Measurements from ENCODE around the gene RNF26. TPM values are rescaled to one million over a fixed set of nuclear protein-coding genes. Genes with fewer than 3 reads are reported as not detected.
A peak's percentile ranks its signal among the peaks of the same experiment; 100 is the strongest.

The RNF26 gene
- total and polyA plus RNA-seq, 2 donors (not counting 1 experiment from before 2014, with no cell fraction given), result 7.1 to 22.9 TPM

GRCh38 chr11:119306373-119306890 lies 27.9 kb upstream of the RNF26 start:
- Histone ChIP-seq H2AFZ (ENCODE audit: low read length) (no peak overlapping the region), H3K9me3 (ENCODE audit: control insufficient read depth, insufficient read depth, low read depth, low read length) (no peaks in the 10 kb centered on the region), H3K27ac (ENCODE audit: insufficient read depth, low read length) (peak overlapping the region; percentile 29), H3K4me1 (ENCODE audit: control insufficient read depth, extremely low read depth, insufficient read depth, low read length) (peaks cover 5% of the 10 kb centered on the region), H3K27me3 (ENCODE audit: control insufficient read depth, insufficient read depth, low read length) (no peaks in the 10 kb centered on the region), H3K9ac (ENCODE audit: insufficient read depth, low read length) (no peak overlapping the region), H4K20me1 (ENCODE audit: control insufficient read depth, extremely low read depth, insufficient read depth, low read length) (no peaks in the 10 kb centered on the region), H3K79me2 (ENCODE audit: control insufficient read depth, insufficient read depth, low read length) (no peaks in the 10 kb centered on the region), H3K4me3 (replicated peaks in 1 of 4; ENCODE audit: control extremely low read depth in 1 of 4, insufficient read depth in 1 of 4, low read depth in 3 of 4, low read length in 4 of 4) (no peak overlapping the region), H3K36me3 (ENCODE audit: control insufficient read depth, insufficient read depth, low read length) (peaks cover 8% of the 10 kb centered on the region), H3K4me2 (ENCODE audit: extremely low read depth, insufficient read depth, low read length) (no peak overlapping the region)
- TF ChIP-seq CTCF (conservative IDR thresholded peaks at IDR 0.05 in 1 of 2, IDR thresholded peaks at IDR 0.05 in 1 of 2; ENCODE audit: low read depth in 1 of 2, low read length in 2 of 2), result no peak
- no peak for TF ChIP-seq EZH2 (IDR thresholded peaks at IDR 0.05; ENCODE audit: low read length, missing control alignments)
- DNase-seq (ENCODE audit: low read depth in 2 of 2), result peak; percentile 15 to 27

- Histone ChIP-seq H3K36me3 (ENCODE audit: control insufficient read depth, insufficient read depth, low read length) (peaks cover 8% of the 10 kb centered on the region), H3K4me3 (replicated peaks in 1 of 4; ENCODE audit: control extremely low read depth in 1 of 4, insufficient read depth in 1 of 4, low read depth in 3 of 4, low read length in 4 of 4) (no peak overlapping the region), H3K27me3 (ENCODE audit: control insufficient read depth, insufficient read depth, low read length) (no peaks in the 10 kb centered on the region), H3K9ac (ENCODE audit: insufficient read depth, low read length) (no peak overlapping the region), H3K79me2 (ENCODE audit: control insufficient read depth, insufficient read depth, low read length) (no peaks in the 10 kb centered on the region), H3K4me2 (ENCODE audit: extremely low read depth, insufficient read depth, low read length) (no peak overlapping the region), H3K27ac (ENCODE audit: insufficient read depth, low read length) (no peak overlapping the region), H4K20me1 (ENCODE audit: control insufficient read depth, extremely low read depth, insufficient read depth, low read length) (no peaks in the 10 kb centered on the region), H2AFZ (ENCODE audit: low read length) (no peak overlapping the region), H3K4me1 (ENCODE audit: control insufficient read depth, extremely low read depth, insufficient read depth, low read length) (peaks cover 5% of the 10 kb centered on the region), H3K9me3 (ENCODE audit: control insufficient read depth, insufficient read depth, low read depth, low read length) (no peaks in the 10 kb centered on the region)
- DNase-seq (ENCODE audit: low read depth in 2 of 2), result peak in 1 of 2 donors; percentile 11
- TF ChIP-seq CTCF (conservative IDR thresholded peaks at IDR 0.05 in 1 of 2, IDR thresholded peaks at IDR 0.05 in 1 of 2; ENCODE audit: low read depth in 1 of 2, low read length in 2 of 2) (peak in 1 of 2 donors; percentile 18), EZH2 (IDR thresholded peaks at IDR 0.05; ENCODE audit: low read length, missing control alignments) (no peak)
Observed at GRCh38 chr11:119307219-119307618, 27.1 kb upstream of the RNF26 start.

DNA sequence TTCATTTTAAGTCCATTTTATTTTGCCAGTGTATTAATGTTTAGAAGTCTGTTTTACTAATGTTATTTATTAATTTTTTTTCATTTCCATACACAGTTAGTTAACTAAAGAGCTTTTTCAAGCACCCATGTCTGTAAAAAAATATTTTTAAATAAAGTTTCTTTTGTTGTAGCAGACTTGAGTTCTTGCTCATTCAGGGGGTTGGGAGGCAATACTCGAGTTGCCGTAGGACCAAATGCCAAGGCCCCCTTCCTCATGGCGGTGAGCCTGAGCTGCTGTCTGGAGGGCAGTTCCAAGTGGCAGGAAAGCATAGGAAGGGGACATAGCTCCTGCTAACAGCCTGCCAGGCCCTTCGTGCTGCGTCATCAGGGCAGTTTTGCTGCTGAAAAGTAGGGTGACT lies 26.4 kb upstream of the RNF26 start:
- no peaks in the 10 kb centered on the region for H4K20me1 ChIP-seq (ENCODE audit: control insufficient read depth, extremely low read depth, insufficient read depth, low read length)
- H3K9ac ChIP-seq (ENCODE audit: insufficient read depth, low read length), result no peak overlapping the region
- peaks cover 5% of the 10 kb centered on the region for H3K4me1 ChIP-seq (ENCODE audit: control insufficient read depth, extremely low read depth, insufficient read depth, low read length)
- H2AFZ ChIP-seq (ENCODE audit: low read length), result no peak overlapping the region
- no peaks in the 10 kb centered on the region for H3K27me3 ChIP-seq (ENCODE audit: control insufficient read depth, insufficient read depth, low read length)
- H3K4me2 ChIP-seq (ENCODE audit: extremely low read depth, insufficient read depth, low read length), result no peak overlapping the region
- DNase-seq (ENCODE audit: low read depth in 2 of 2), result no peak
- no peak overlapping the region for H3K27ac ChIP-seq (ENCODE audit: insufficient read depth, low read length)
- no peak overlapping the region for H3K4me3 ChIP-seq (replicated peaks in 1 of 4; ENCODE audit: control extremely low read depth in 1 of 4, insufficient read depth in 1 of 4, low read depth in 3 of 4, low read length in 4 of 4)
- no peaks in the 10 kb centered on the region for H3K9me3 ChIP-seq (ENCODE audit: control insufficient read depth, insufficient read depth, low read depth, low read length)
- no peaks in the 10 kb centered on the region for H3K79me2 ChIP-seq (ENCODE audit: control insufficient read depth, insufficient read depth, low read length)
- TF ChIP-seq CTCF (conservative IDR thresholded peaks at IDR 0.05 in 1 of 2, IDR thresholded peaks at IDR 0.05 in 1 of 2; ENCODE audit: low read depth in 1 of 2, low read length in 2 of 2) (no peak), EZH2 (IDR thresholded peaks at IDR 0.05; ENCODE audit: low read length, missing control alignments) (no peak)
- peaks cover 8% of the 10 kb centered on the region for H3K36me3 ChIP-seq (ENCODE audit: control insufficient read depth, insufficient read depth, low read length)

All from fibroblast of lung (primary cell).